ENCODE results near the gene UBE3C.
"Not testable (repeated sequence)": the region's sequence is repeated elsewhere in the genome, so short reads cannot be mapped to it uniquely, and the experiment has no call there.

Gene UBE3C

GRCh38 chr7:157274094-157274634 is 135.4 kb downstream of the UBE3C start:
- not testable (repeated sequence) for DNase-seq

DNA sequence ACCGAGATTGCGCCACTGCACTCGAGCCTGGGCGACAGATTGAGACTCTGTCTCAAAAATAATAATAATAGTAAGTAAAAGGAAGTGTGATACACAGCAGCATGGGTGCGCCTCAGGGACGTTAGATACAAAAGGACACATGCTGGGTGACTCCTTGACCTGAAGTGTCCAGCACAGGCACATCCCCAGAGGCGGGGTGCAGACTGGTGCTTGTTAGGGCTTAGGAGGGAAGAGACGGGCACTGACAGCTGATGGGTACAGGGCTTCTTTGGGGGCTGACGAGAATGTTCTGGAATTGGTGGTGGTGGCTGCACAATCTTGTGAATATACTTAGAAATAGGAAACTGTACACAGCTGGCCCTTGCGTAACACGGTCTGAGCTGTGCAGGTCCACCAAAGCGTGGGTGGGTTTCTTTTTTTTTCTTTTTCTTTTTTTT is 136.3 kb downstream of the UBE3C start:
- no peak for DNase-seq

GRCh38 chr7:157276091-157276561 is 137.4 kb downstream of the UBE3C start:
- DNase-seq = no peak

GRCh38 chr7:157276731-157277562 is 138.2 kb downstream of the UBE3C start:
- DNase-seq = no peak

GRCh38 chr7:157277568-157277967 is 138.8 kb downstream of the UBE3C start:
- DNase-seq = not testable (repeated sequence)

DNA sequence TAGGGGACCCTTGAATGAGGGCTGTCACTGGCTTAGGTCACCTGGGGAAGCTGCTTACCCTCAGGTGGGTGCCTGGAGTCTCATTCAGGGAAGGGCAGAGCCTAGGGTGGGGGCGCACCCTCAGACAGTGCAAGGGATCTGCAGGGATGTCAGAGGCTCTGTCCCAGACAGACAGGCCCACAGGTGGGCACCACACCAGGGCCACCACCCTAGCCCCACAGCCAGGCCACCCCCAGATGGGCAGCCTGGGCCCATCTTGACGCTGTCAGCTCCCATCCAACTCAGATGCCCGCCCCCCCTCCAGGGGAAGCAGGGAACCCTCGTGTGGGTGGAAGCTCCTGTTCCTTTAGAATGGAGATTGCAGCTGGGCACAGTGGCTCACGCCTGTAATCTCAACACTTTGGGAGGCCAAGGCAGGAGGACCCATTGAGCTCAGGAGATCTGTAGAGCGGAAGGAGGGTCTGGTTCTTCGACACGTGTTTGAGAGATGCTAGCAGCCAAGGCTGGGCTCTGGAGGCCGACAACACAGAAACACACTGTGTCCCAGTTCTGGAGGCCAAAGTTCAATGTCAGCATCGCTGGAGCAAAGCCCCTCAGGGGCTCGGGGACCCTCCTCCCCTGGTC is 139.6 kb downstream of the UBE3C start:
- DNase-seq = no peak

DNA sequence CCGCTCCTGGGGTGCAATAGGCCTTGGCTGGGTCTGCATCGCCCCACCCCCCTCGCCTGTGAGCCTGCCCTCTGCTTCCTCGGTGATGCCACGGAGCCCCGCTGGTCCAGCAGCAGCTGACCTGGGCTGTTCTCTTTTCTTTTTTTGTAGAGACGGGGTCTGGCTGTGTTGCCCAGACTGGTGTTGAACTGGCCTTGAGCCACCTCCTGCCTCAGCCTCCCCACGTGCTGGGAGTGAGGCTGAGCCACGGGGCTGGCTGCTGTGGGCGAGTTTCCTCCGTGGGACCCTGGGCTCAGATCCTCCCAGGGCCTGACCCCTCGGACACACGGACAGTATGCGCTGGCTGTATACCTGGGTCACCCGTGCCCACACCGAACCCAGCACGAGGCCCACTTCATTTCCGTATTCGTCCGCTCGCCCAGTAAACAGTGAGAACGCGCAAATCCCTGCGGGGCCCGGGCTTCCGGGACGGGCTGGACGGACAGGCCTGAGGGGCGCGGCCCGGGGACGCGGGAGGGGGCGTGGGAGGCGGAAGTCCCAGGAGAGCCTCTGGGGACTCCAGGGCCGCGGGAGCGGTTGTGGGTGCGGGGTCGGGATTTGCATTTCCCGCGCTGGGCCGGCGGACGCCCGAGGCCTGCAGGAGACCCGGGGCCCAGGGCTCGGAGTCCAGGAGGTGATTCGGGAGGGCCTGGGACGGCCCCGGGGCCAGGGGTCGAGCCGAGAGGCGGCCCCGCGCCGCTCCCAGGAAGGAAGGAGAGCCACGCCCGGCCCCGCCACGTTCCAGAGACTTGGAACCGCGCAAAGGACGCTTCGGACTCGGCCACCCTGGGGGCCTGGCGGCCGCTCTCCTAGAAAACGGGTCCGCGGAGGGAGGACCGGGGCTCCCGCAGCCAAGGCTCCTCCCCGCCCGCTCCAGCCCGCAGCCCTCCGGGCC is 140.3 kb downstream of the UBE3C start:
- peak; percentile 55 for DNase-seq

DNA sequence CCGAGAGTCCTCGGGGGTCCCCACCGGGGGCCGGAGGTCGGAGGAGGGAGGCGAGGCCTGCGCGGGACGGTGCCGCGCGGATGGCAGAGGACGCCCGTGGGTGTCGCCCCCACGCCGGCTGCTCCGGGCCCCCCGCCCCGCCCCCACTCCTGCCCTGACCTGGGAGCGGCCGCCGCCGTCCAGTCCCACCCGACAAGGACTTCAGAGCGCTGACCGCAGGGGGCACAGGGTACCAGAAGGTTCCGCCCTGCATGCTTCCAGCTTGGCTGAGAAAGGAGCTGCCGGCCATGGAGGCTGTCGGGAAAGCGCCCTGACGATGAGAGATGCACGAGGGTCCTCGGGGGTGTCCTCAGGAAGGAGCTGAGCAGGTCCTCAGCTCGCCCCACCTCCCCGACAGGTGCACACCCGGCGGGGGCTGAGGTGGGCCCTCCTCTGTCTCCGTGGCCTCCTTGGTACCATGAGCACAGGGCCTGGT is 141.1 kb downstream of the UBE3C start:
- no peak for DNase-seq

DNA sequence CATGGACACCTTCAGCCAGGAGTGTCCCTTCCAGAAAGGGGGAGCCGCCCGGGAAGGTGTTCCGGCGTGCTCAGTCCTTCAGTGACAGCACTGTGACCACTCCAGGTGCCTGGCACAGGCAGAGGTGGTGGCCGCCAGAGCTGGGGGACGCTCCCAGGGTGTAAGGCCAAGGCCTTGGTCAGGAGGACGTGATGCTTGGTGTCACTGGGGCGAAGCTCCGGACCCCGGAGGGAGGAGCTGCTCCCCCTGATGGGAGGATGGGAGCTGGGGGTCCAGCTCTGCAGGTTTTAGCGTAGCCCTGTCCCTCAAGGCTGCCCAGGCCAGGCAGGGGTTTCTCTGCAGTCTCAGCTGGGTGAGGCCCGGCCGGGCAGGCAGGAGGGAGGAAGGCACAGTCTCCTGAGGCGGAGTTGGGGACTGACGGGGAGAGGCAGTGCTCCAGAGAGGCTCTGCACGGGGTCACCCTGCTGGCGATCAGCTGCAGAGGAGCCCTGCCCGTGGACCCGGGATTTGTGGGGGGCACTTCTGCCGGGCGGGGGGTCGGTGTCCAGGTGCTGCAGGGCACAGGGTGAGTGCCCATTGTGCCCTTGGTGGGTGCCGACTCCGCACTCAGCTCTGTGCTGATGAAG is 141.6 kb downstream of the UBE3C start:
- DNase-seq = no peak

DNA sequence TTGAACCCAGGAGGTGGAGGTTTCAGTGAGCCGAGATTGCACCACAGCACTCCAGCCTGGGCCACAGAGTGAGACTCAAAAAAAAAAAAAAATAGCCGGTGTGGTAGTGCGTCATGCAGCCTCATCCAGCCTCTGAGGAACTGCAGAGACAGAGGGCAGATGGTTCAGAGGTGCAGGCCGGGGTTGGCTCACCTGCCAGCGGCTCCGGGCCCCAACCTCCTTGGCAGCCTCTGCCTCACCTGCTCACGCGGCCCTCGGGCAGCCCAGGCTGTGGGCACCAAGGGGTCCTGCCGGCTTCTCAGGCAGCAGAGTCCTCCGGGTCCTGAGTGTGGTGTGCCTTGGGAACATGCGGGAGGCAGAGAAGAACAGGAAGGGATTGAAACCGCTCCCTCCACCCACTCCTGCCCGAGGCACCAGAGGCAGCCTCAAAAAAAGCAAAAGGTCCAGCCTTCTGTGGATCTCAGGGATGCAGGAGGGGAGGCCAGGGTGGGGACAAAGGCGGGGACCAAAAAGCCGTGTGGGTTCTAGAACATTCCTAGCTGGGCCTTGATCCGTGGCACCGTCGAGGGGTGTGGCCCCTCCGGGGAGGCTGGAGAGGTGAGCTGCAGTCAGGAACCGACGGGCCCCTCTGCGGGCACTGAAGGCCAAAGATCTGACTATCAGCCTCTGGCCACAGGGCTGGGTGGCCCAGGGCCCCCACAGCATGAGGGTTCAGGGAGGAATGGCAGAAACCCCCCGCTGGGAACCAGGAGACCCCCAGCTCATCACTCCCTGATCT is 142.7 kb downstream of the UBE3C start:
- DNase-seq = no peak

DNA sequence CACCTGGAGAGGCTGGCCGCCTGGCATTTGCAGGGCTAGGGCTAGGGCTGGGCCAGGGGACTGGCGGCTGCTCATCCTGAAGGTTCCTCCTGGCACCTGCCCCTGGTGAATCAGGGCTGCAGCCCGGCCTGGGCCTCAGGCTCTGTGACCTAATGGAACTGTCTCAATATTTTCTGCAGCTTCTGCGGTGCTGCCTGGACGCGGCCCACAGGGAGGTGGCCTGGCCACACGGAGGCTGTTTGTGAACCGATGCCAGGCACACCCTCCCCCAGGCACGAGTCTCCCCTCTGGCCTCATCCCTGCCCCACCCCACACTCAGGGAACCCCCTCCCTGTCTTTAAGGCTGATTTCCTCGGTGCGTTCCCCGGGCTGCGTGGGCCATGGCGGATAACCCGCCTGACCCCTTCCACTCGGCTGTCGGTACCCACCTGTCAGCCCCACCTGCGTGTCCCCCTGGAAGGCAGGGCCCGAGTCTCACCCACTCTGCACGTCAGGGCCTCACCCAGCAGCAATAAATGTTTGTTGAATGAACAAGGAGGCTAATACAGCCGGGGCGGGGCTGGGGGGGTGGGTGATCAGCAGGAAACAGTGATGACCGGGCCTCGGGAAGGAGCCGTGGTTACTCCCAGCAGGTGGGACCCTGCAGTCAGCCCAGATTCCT is 143.5 kb downstream of the UBE3C start:
- no peak for DNase-seq

GRCh38 chr7:157284229-157285014 is 145.7 kb downstream of the UBE3C start:
- no peak for DNase-seq

- DNase-seq = no peak
Measured at GRCh38 chr7:157291404-157292080, 152.8 kb downstream of the UBE3C start.

DNA sequence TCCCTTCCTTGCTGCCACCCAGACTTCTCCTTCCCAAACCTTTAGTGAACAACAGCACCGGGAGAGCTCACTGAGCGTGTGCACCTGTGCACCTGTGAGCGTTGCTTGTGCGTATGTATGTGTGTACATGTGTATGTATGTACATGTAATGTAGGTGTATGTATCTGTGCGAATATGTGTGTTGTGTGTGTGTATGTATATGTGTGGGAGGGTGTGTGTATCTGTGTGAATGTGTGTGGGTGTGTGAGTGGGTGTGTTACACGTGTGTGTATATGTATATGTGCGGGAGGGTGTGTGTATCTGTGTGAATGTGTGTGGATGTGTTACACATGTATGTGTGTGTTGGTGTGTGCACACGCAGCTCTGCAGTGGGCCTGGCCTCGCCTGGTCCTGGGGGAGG is 153.5 kb downstream of the UBE3C start:
- no peak for DNase-seq

GRCh38 chr7:157292770-157293412 is 154.2 kb downstream of the UBE3C start:
- no peak for DNase-seq

GRCh38 chr7:157293413-157293788 is 154.7 kb downstream of the UBE3C start:
- DNase-seq = no peak

GRCh38 chr7:157294773-157295172 is 156.0 kb downstream of the UBE3C start:
- no peak for DNase-seq

GRCh38 chr7:157295338-157295737 is 156.6 kb downstream of the UBE3C start:
- no peak for DNase-seq

DNA sequence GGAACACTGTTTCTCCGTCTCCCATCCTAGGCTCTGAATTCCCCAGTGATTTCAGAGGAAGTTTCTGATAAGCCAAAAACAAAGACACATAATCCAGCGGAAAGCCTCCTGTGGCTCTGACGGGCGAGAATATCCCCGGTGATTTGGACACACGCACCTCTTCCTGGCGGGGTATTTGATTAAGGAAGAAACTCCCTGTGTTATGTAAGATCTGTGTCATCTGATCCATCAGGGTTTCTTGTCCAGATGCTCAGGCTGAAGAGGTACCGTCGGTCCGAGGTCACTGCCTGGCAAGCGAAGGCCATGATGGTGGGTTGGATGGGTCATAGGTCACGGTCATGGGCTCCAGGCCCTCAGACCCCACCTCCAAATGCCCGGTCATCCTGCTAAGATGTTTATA is 158.5 kb downstream of the UBE3C start:
- DNase-seq = no peak
